GOT3 (cell line): Measurements from ENCODE around the gene VWF.

Experiments
- DNase-seq: peaks from one replicate; lab custom pipeline; 2025; ENCODE audit warnings: mixed read lengths; lab: John Stamatoyannopoulos, UW

The VWF gene

GRCh38 chr12:5948696-5949095, 175.8 kb downstream of the VWF start:
- DNase-seq: no peak

GRCh38 chr12:5947006-5947405, 177.5 kb downstream of the VWF start:
- DNase-seq: no peak

- DNase-seq: no peak
Observed at GRCh38 chr12:5946388-5946787, 178.1 kb downstream of the VWF start.

- DNase-seq: no peak
Observed at GRCh38 chr12:5945071-5946008, 179.1 kb downstream of the VWF start, which contains the start of gene ANO2. Gene ANO2, minus strand, starts transcription at chr12:5945259. Its CDS starts 42 bp downstream, at chr12:5945217.

- no peak for DNase-seq
Observed at GRCh38 chr12:5944688-5945070, 179.8 kb downstream of the VWF start.

GRCh38 chr12:5944053-5944452, 180.4 kb downstream of the VWF start:
- no peak for DNase-seq

- DNase-seq: no peak
Observed at GRCh38 chr12:5941907-5942306, 182.6 kb downstream of the VWF start.

GRCh38 chr12:5927732-5928516, 196.5 kb downstream of the VWF start:
- no peak for DNase-seq

- DNase-seq: no peak
Observed at GRCh38 chr12:5925646-5926045, 198.8 kb downstream of the VWF start.

- no peak for DNase-seq
Observed at GRCh38 chr12:5924342-5924741, 200.1 kb downstream of the VWF start.

GRCh38 chr12:5923751-5924150, 200.7 kb downstream of the VWF start:
- no peak for DNase-seq

GRCh38 chr12:5923043-5923605, 201.3 kb downstream of the VWF start:
- DNase-seq: no peak

GRCh38 chr12:5921966-5922899, 202.2 kb downstream of the VWF start:
- no peak for DNase-seq

- no peak for DNase-seq
Observed at GRCh38 chr12:5921027-5921909, 203.2 kb downstream of the VWF start.

GRCh38 chr12:5916785-5917290, 207.6 kb downstream of the VWF start:
- no peak for DNase-seq

GRCh38 chr12:5915511-5915910, 209.0 kb downstream of the VWF start:
- DNase-seq: no peak

- no peak for DNase-seq
Observed at GRCh38 chr12:5914387-5915149, 209.9 kb downstream of the VWF start.

GRCh38 chr12:5913387-5913786, 211.1 kb downstream of the VWF start:
- DNase-seq: no peak
